Activated gamma-delta T cell (primary cell): Measurements from ENCODE around the gene WDR82.
A peak's percentile ranks its signal among the peaks of the same experiment; 100 is the strongest.

ENCODE experiments used
- DNase-seq: peaks from one replicate; lab custom pipeline; 2025; lab: John Stamatoyannopoulos, UW

The WDR82 gene

DNA sequence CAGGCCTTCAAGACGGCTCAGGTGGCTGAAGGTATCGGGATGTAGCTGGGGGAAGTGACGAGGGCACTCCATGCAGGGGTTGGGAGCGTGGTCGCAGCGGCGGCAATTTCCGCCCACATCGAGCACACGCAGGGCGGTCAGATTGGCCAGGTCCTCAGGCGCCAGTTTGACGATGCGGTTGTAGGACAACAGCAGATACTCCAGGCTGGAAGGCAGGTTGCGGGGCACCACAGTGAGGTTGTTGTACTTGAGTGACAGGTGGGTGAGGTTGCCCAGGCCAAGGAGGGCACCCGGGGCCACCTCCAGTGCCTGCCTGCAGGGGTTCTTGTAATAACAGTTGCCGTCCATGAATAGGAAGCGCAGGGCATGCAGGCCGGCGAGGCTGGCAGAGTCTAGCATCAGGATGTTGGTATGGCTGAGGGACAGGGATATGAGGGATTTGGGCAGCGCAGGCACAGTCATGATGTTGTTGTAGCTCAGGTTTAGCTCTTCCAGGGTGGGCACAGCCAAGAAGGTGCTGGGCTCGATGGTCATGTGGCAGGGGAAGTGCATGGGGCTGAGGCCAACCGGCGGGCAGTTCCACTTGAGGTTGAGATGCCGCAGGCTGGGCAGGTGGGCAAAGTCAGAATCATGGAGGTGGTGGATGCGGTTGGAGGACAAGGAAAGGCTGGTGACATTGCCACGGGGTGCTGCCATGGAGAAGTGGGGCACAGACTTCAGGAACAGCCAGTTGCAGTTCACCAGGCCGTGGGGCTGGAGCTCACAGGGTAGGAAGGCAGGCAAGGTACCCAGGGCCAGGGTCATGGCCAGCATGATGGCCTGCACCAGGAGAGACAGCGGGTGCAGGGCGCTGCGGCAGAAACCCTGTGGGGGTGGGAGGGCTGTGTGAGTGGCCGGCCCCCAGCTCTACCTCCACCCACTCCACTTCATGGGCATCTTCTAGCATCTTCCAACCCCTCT is 54.7 kb downstream of the WDR82 start:
- no peak for DNase-seq

DNA sequence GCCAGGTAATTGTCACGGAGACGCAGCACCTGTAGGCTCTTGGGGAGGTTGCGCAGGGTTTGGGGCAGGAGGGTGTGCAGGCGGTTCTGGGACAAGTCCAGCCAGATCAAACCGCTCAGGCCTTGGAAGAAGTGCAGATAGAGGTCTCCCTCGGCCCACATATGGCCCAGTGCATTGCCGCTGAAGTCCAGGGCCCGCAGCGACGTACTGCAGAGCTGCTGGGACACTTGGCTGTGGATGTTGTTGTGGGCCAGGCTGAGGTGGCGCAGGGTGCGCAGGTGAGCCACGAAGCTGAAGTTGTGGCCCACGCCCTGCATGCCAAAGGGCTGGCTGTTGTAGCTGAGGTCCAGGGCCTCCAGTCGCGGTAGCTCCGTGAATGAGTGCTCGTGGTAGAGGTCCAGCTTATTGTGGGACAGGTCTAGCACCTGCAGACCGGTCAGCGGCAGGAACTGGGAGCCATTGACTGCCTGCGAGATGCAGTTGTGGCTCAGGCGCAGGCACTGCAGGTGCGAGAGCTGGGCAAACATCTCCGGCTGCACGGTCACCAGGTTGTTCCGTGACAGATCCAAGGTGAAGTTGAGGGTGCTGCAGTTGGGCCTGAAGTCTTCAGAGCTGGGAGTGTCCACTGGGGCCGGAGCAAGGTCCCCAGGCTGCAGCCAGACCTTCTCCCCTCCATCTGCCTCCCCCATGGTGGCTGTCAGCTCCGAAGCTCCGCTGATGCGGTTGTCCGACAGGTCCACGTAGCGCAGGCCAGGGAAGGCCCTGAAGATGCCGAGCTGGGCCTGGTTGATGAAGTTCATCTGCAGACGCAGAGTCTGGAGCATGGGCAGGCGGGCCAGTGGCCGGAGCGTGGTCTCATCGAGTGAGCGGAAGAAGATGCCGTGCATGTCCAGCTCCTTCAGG is 55.9 kb downstream of the WDR82 start:
- no peak for DNase-seq

DNA sequence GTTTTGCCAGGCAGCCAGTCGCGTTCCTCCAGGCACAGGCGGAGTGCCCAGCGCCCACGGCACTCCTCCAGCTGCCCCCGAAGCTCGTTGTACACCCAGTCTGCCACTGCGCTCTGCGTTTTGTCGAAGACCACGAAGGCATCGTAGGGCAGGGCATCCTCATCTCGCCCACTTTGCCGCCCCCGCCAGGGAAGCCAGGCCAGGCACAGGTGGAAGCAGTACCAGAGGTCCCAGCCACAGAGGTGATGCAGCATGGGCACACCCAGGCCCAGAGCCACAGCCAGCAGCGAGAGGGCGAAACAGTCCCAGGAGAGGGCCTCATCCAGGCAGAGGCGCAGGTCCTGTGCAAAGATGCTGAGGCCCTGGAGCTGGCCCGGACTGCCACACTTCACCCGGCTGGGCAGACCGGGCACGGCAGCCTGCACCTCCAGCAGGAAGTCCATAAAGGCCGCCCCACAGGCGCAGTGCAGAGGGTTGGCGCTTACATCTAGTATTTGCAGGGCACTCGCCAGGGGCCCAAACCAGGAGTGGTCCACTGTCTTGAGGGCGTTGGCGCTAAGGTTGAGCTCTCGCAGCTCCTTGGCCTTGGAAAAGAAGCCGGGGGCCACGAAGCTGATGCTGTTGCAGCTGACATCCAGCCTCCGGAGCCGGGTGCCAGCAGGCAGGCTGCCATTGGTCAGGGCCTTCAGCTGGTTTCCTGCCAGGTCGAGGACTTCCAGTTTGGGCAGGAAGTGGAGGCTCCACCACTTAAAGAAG is 56.7 kb downstream of the WDR82 start:
- DNase-seq = peak; percentile 23

DNA sequence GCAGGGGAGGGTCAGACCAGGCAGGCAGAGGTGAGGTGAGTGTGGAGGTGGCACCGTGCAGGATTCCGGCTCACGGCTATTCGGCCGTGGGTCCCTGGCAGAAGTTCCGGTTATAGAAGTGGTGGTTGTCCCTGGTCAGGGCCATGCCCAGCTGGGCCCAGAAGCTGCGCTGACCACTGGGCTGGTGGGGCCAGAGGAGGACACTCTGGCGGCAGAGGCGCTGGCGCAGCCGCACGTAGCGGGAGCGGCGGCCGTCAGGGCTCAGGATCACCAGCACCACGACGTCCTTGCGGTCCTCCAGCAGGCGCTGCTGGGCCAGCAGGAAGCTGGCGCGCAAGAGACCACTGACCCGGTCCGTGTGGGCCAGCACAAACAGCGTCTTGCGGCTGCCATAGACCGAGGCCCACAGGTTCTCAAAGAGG is 57.3 kb downstream of the WDR82 start:
- no peak for DNase-seq

DNA sequence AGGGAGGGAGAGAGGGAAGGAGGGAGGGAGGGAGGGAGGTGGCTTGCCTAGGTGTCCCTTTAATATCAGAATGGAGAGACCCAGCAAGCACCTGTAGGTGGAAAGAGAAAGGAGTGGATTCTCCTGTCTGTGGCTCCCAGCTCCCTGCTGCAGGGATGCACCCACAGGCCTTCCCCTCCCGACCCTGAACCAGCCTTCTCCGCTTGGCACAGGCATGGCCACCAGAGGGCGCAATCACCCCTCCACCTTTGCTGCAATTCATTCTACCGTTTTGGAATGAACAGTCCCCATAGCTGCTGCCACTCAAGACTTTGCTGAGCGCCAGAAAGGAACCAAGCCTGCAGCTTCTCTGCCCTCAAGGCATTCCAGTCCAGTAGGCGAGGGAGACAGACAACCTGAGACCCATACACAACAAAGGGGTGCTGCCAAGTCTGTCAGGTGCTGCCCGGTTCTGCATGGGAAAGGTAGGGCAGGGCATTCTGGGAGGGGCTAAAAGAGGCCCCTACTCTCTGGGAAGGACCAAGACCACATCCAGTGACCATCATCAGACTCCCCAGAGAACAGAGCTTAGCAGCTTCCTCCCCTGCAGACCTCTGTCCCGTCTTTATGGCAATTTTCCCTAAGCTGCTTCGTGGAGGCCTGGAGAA is 57.9 kb downstream of the WDR82 start:
- DNase-seq = peak; percentile 29

DNA sequence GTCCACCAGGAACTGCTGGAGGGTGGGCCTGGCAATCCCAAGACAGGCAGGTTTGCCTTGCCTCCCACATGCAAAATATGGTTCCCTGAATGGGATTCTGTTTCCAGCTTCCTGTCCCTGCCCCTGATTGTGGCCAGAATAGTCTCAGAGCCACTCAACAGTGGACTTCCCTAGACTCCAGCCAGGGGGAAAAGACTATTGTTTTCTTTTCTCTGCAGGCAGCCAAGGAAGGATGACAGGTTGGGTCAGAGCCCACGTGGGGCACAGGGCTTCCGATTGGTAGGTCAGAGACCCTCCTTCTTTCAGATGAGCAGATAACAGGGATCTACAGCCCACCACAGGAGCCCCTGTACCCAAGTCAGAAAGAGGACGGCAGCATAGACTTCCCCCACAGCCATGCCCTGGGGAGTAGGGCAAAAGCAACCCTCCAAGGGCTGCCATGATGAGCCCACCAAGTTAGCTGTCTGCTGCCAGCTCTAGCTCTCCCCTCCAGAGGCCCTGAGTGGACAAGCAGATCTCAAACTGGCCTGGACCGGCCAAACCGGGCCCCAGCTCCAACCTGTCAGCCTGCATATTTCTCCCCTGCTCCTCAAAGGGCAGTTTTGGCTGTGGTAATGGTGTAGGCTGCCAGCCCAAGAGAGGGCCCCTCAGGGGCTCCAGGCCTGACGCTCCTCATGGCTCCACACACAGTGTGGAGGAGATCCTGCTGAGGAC is 59.4 kb downstream of the WDR82 start:
- no peak for DNase-seq

DNA sequence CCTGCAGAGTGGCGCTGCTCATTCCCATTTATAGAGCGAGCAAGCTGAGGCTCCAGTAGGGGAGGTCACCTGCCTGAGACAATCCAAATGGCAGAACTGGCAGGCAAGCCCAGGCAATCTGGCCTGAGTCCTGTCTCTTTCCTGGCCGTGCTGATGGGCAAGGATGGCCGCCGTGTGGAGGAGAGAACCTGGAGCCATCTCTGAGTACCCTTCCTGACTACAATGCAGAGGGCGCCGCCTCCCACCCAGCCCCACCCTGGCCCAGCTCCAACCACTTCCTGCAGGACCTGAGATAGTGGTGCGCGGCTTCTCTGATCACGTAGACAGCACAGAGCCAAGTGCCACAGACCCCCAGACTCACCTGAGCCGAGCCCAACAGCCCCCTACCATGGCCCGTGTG is 60.0 kb downstream of the WDR82 start:
- no peak for DNase-seq

DNA sequence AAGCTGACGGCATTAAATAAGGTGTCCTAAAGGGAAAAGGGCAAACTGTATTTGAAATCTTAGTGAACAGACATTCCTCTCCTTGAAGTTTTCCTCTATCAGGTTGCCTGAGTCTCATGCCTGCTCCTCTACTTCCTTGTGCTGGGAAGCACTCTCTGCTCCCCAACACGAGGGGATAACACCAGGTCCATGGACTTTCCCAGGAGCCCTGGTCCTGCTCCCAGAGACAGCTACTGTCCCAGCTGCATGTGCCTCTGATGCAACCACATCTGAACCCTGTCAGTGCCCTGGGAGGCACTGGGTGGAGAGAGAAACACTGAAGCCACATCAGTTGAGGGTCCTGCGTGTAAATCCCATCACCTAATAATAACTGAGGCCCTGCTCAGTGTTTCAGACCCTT is 60.4 kb downstream of the WDR82 start:
- DNase-seq = no peak

DNA sequence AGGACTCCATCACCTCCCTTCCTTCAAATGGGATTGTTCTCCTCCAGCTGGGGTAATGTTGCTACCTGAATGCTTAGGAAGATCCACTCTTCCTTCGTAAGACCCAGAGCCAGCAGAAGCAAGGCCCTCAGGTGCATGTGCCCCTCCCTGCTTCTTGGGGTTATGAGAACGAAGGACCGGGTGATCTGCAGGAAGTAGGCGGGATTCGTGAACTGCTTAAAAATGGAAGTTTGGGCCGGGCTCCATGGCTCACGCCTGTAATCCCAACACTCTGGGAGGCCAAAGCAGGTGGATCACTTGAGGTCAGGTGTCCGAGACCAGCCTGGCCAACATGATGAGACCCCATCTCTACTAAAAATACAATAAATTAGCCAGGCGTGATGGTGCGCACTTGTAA is 61.0 kb downstream of the WDR82 start:
- DNase-seq = no peak

DNA sequence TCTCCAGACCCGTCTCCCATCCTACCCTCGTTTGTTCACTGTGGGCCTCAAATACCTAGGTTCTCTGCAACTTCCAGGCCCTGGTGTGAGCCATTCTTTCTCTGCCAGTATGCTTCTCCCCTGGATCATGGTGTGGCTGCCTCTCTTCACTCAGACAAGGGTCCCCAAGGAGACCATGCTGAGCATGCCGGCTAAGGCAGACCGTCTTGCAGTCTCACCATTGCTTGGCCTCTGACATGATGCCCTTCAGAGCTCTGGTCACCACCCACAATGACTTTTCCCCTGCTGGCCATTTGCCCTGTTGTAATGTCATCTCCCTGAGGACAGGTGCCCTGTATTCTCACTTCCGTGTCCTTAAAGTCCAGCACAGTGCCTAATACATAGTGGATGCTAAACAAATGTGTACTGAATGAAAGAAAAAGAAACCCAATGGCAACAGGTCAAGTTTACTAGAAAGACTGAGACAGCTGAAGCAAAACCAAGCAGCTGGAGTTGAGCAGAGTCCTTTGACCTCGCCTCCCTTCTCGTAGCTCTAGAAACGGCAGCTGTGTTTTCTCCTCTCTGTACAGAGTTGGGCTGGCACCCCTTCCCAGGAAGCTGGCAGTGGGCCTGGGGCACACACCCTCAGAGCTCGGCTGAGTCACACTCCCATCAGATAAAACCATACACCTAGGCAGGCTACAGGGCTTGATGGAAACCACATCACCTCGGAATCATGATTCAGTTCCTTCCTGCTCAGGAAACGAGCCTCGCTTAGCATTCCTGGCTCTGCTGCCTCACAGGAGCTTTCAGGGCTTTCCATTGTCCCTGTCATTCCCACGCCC is 61.7 kb downstream of the WDR82 start:
- no peak for DNase-seq

DNA sequence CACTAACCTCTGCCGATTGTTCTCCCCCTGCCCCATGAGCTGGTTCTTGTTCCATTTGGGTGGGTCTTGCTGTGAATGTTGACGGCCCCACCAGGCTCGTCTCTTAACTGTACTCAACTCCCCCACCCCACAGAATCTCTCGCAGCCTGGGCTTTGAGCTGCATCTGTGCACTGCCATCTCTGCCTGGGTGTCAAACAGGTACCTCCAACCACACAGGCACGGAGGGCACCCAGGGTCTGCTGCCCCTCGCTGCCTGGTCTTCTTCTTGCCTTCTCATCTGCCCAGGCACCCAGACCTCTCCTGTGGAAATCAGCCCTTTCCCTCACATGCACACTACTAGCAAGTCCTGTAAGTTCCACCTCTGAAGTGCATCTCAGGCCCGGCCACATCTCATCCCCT is 63.1 kb downstream of the WDR82 start:
- DNase-seq = no peak

DNA sequence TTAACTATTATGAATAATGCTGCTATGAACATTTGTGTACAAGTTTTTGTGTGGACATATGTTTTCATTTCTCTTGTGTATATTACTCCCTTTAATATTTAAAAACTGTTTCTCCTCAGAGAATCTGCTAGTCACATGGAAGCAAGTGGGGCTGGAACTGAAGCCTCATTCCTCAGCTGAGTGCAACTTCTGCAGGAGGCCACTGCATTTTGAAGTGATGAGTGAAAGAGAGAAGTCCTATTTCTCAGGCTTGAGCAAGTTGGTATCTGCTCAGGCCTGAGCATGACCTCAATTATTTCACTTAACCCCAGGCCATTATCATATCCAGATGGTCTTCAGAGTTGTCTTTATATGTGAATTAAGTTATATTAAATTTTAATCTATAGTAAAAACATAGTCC is 64.5 kb downstream of the WDR82 start:
- DNase-seq = no peak

DNA sequence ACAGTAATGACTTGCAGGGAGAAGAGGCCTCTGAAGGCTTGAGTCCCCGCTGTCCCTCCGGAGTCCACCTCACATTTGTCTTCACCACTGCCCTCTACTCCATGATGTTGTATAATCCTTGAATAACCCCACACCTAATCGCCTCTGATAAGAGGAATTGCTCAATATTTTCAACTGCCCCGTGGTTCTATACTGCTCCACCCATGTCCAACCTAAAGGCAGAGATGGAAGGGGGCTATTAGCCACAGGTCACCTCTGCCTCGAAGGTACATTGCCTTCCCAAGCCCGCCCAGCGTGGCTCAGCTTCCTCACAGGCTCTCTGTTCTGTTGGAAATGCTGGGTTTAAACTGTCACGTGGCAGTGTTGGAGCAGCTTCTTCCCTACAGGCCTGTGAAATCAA is 65.4 kb downstream of the WDR82 start:
- DNase-seq = no peak

DNA sequence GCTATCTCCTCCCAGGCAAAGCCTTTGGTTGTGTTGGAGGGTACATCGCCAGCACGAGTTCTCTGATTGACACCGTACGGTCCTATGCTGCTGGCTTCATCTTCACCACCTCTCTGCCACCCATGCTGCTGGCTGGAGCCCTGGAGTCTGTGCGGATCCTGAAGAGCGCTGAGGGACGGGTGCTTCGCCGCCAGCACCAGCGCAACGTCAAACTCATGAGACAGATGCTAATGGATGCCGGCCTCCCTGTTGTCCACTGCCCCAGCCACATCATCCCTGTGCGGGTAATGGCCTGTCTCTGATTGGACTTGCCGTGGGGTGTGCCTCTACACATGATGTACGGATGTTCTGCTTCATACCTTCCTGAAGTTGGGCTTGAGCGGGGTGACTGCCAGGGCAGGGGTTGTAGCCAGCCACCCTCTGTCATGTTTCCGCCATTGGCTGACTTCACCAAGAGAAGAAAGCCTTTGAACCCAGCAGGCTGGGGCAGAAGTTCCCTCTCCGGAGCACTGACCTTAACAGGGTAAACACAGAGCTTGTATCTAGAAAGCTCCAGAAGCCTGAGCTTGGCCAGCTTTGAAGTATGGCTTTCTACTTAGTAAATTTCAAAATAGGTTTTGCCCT is 67.1 kb downstream of the WDR82 start:
- DNase-seq = no peak

DNA sequence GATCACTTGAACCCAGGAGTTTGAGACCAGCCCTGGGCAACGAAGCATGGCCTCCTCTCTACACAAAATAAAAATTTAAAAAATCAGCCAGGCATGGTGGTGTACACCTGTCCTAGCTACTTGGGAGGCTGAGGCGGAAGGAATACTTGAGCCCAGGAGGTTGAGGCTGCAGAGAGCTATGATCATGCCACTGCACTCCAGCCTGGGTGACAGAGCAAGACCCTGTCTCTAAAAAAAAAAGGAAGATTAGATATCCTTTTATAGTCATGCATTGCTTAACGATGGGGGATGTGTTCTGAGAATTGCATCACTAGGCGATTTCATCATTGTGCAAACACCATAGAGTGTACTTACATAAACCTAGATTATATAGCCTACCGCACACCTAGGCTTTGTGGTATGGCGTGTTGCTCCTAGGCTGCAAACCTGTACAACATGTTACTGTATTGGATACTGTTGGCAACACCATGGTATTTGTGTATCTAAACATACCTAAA is 67.9 kb downstream of the WDR82 start:
- no peak for DNase-seq

DNA sequence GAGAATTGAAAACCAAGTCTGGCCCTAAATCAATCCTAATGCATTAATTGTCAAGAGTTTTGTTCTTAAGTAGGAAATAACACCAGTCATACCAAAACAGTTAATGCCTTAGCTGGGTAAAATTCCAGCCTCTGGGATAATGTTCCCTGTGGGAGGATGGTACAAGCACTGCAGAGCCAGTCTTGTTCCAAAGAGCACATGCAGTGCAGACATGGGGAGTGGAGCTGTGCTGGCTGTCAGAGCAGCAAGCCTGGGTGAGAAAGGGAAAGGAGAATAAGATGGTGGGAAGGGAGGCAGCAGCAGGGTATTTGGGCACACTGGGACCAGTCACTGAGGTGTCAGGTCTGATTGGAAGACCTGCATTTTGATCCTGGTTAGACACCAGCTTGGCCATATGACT is 68.4 kb downstream of the WDR82 start:
- DNase-seq = no peak

DNA sequence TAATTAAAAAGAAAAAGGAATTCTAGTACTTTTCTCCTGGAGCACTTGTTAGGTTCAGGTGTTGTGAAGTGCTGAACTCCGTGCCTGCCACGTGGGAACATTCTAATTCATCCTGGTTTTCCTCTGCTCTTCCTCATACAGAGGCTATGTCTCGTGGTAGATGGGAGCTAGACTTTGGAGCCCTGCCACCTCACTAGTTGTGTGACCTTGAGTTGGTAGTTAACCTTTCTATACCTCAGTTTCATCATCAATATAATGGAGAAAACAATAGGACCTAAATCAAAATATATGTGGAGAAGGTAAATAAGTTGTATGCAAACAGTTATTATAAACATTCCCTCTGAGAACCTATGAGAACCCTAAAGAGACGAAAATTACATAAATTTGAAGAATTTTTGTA is 69.9 kb downstream of the WDR82 start:
- no peak for DNase-seq

DNA sequence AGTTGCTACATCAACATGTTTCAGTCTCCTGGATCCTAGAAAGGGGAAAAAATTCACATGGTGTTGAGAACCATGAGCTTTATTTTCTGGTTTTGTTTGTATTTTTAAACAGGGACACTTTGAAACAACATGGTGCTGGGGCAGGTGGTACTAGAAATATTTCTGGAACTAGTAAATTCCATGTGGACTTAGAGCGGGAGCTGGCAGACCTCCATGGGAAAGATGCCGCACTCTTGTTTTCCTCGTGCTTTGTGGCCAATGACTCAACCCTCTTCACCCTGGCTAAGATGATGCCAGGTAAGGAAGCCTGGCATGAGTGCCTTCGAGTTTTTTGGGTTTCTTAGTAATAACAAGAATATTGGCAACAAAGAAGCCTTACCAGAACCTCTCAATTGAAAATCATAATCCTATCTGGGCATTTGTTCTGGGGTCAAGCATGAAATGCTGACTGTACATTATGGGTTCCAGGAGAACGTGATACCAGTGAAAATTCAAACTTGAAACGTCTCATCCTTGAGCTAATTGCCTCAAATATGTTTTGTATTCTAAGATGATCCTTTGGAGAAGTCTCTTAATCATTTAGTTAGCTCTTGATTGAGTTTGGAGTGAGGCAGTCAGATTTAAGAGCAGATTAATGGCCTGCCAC is 72.6 kb downstream of the WDR82 start:
- no peak for DNase-seq
